Parathyroid adenoma (tissue), 2 donors: ENCODE results near the gene UNC5C.

Source experiments
- H2AFZ ChIP-seq: fragments of 300-600 bp; sonication (generic); one replicate; pipeline ENCODE4 v1.7.0; 2017; ENCODE audit warnings: antibody characterized with exemption, mild to moderate bottlenecking
- H3K27ac ChIP-seq: fragments of 300-600 bp; sonication (generic); one replicate; pipeline ENCODE4 v1.7.0; 2017
- H3K27me3 ChIP-seq: fragments of 300-600 bp; sonication (generic); one replicate; pipeline ENCODE4 v1.7.0; 2017; ENCODE audit warnings: low read length; ENCODE audit not compliant: control insufficient read depth, insufficient read depth
- H3K36me3 ChIP-seq: fragments of 300-600 bp; sonication (generic); one replicate; pipeline ENCODE4 v1.7.0; 2017; ENCODE audit warnings: low read length; ENCODE audit not compliant: control insufficient read depth, insufficient read depth
- H3K4me1 ChIP-seq: fragments of 300-600 bp; sonication (generic); one replicate; pipeline ENCODE4 v1.7.0; 2017; ENCODE audit warnings: control low read depth
- H3K4me2 ChIP-seq: fragments of 300-600 bp; sonication (generic); one replicate; pipeline ENCODE4 v1.7.0; 2017; ENCODE audit warnings: low read length
- H3K4me3 ChIP-seq: fragments of 300-600 bp; sonication (generic); one replicate; pipeline ENCODE4 v1.7.0; 2017; ENCODE audit warnings: low read depth, low read length
- H3K79me2 ChIP-seq: fragments of 300-600 bp; sonication (generic); one replicate; pipeline ENCODE4 v1.7.0; 2017; ENCODE audit warnings: control low read depth
- H3K9ac ChIP-seq: fragments of 300-600 bp; sonication (generic); one replicate; pipeline ENCODE4 v1.7.0; 2017; ENCODE audit warnings: mild to moderate bottlenecking
- H3K9me3 ChIP-seq: fragments of 300-600 bp; sonication (generic); one replicate; pipeline ENCODE4 v1.7.0; 2017; ENCODE audit warnings: low read length; ENCODE audit not compliant: control insufficient read depth
- CTCF ChIP-seq: fragments of 300-600 bp; sonication (generic); IDR thresholded peaks from one replicate; pipeline ENCODE4 v1.7.0; 2017; ENCODE audit warnings: antibody characterized with exemption, mild to moderate bottlenecking
- donor health status: primary hyperparathyroidism.

UNC5C gene

DNA sequence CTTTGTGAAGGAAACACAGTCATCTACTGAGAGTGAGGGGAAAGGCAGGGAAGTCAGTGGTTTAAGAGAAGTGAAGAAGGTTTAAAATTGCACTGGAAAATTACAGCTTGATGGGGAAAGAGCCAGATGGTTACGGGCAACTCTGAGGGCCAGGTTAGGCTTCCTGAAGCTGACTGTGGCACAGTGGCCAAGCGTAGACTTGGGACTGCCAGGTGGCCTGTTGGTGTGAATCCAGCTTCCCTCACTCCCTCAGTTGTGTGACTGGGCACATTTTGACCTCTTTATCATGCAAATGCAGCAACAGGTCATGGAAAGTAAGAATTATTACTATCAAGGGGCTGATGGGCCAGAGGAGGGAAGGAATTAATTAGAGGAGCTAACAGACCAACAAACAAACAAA, 390.1 kb downstream of the UNC5C start:
- Histone ChIP-seq H3K27me3 (no peaks in the 10 kb centered on the region), H3K9me3 (no peaks in the 10 kb centered on the region), H3K27ac (no peak overlapping the region), H3K79me2 (no peaks in the 10 kb centered on the region), H3K4me1 (no peaks in the 10 kb centered on the region), H3K9ac (no peak overlapping the region), H3K4me2 (no peak overlapping the region), H3K4me3 (no peak overlapping the region), H2AFZ (no peak overlapping the region), H3K36me3 (no peaks in the 10 kb centered on the region)
- no peak for TF ChIP-seq CTCF

- no peak for TF ChIP-seq CTCF
- Histone ChIP-seq H3K9ac (no peak overlapping the region), H3K27me3 (no peaks in the 10 kb centered on the region), H3K36me3 (no peaks in the 10 kb centered on the region), H3K9me3 (no peaks in the 10 kb centered on the region), H2AFZ (no peak overlapping the region), H3K4me1 (no peaks in the 10 kb centered on the region), H3K79me2 (no peaks in the 10 kb centered on the region), H3K4me2 (no peak overlapping the region), H3K27ac (no peak overlapping the region), H3K4me3 (no peak overlapping the region)
Observed at GRCh38 chr4:95158045-95158444, 390.7 kb downstream of the UNC5C start.

DNA sequence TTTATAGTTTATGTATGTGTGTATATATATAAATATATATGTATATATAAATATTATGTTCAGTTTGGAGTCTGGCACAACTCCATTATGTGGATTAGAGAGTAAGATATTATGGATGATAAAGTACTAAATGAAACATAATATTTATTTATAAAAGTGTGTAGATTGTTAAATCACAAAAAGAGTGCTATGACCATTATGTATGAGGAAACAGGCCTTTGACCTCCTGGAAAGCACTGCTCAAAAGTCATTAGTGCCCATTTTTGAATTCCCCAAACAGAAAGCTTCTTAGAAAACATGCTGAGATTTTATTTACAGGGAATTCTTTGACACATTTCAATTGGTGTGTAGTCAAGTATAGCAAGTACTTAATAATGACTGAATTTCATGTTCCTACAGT, 391.2 kb downstream of the UNC5C start:
- Histone ChIP-seq H3K27ac (no peak overlapping the region), H3K9ac (no peak overlapping the region), H3K79me2 (no peaks in the 10 kb centered on the region), H3K9me3 (no peaks in the 10 kb centered on the region), H3K4me3 (no peak overlapping the region), H3K36me3 (no peaks in the 10 kb centered on the region), H2AFZ (no peak overlapping the region), H3K4me2 (no peak overlapping the region), H3K4me1 (no peaks in the 10 kb centered on the region), H3K27me3 (no peaks in the 10 kb centered on the region)
- TF ChIP-seq CTCF: no peak

GRCh38 chr4:95156452-95156765, 392.4 kb downstream of the UNC5C start:
- no peaks in the 10 kb centered on the region for H3K4me1 ChIP-seq
- H3K9ac ChIP-seq: no peak overlapping the region

More at GRCh38 chr4:95156452-95156765, 392.4 kb downstream of the UNC5C start:
- H3K36me3 ChIP-seq: no peaks in the 10 kb centered on the region
- no peaks in the 10 kb centered on the region for H3K27me3 ChIP-seq
- no peak overlapping the region for H3K4me3 ChIP-seq
- no peak overlapping the region for H3K27ac ChIP-seq
- no peak overlapping the region for H3K4me2 ChIP-seq
- H3K9me3 ChIP-seq: no peaks in the 10 kb centered on the region
- TF ChIP-seq CTCF: no peak
- H3K79me2 ChIP-seq: no peaks in the 10 kb centered on the region
- H2AFZ ChIP-seq: no peak overlapping the region
